Measurements from ENCODE around the gene CTNND1.
"Not testable (repeated sequence)": the region's sequence is repeated elsewhere in the genome, so short reads cannot be mapped to it uniquely, and the experiment has no call there.

Gene CTNND1

GRCh38 chr11:57761301-57762234, at the start of gene CTNND1:
TSS of gene CTNND1 (plus strand) at chr11:57761802. CDS start at chr11:57791479, 29,677 bp downstream.
- peak in 55 of 56 donors; percentile 13 to 91 (median 72) for DNase-seq

GRCh38 chr11:57712256-57713150, 49.1 kb upstream of the CTNND1 start, which contains the start of gene TMX2:
TSS of gene TMX2 (plus strand) at chr11:57712593. CDS start at chr11:57712619, 26 bp downstream.
- peak; percentile 68 to 99 (median 94) for DNase-seq

- no peak for DNase-seq
Observed at GRCh38 chr11:57713835-57714234, 47.8 kb upstream of the CTNND1 start.

- not testable (repeated sequence) for DNase-seq
Observed at GRCh38 chr11:57716726-57717125, 44.9 kb upstream of the CTNND1 start.

- DNase-seq, result no peak
Observed at GRCh38 chr11:57727185-57727584, 34.4 kb upstream of the CTNND1 start.

- DNase-seq, result no peak
Observed at GRCh38 chr11:57728829-57729228, 32.8 kb upstream of the CTNND1 start.

- DNase-seq, result no peak
Observed at GRCh38 chr11:57729479-57729878, 32.1 kb upstream of the CTNND1 start.

GRCh38 chr11:57732661-57733060, 28.9 kb upstream of the CTNND1 start:
- DNase-seq, result no peak

- DNase-seq, result no peak
Observed at GRCh38 chr11:57735619-57736298, 25.8 kb upstream of the CTNND1 start.

- DNase-seq, result peak; percentile 59 to 98 (median 93)
Observed at GRCh38 chr11:57741132-57742086, 20.2 kb upstream of the CTNND1 start, which contains the start of gene SELENOH. TSS of gene SELENOH (plus strand) at chr11:57741491. CDS start at chr11:57741596, 105 bp downstream.

GRCh38 chr11:57742087-57742452, 19.5 kb upstream of the CTNND1 start:
- no peak for DNase-seq

GRCh38 chr11:57744357-57744756, 17.2 kb upstream of the CTNND1 start:
- no peak for DNase-seq

GRCh38 chr11:57745206-57745605, 16.4 kb upstream of the CTNND1 start:
- DNase-seq, result no peak

- DNase-seq, result no peak
Observed at GRCh38 chr11:57746920-57747319, 14.7 kb upstream of the CTNND1 start.

GRCh38 chr11:57751176-57751575, 10.4 kb upstream of the CTNND1 start:
- no peak for DNase-seq

GRCh38 chr11:57751676-57752253, 9.8 kb upstream of the CTNND1 start, which contains the start of gene BTBD18:
TSS of gene BTBD18 (minus strand) at chr11:57751819. CDS start at chr11:57751188, 631 bp downstream.
- peak in 6 of 56 donors; percentile 3 to 28 (median 10) for DNase-seq

- no peak for DNase-seq
Observed at GRCh38 chr11:57752954-57753353, 8.6 kb upstream of the CTNND1 start.

- no peak for DNase-seq
Observed at GRCh38 chr11:57758174-57758573, 3.4 kb upstream of the CTNND1 start.

GRCh38 chr11:57762235-57762861, 746 bp downstream of the CTNND1 start:
- peak in 4 of 56 donors; percentile 2 to 7 (median 4) for DNase-seq

Data from nucleus accumbens (tissue), 56 donors.